Medulla oblongata (tissue), 1 donor: ENCODE results near the gene MLN.

ENCODE experiments used
- DNase-seq: peaks from one replicate; pipeline ENCODE4 v3.0.0-alpha.2; 2015; ENCODE audit errors: extremely low spot score

Gene MLN, protein sequence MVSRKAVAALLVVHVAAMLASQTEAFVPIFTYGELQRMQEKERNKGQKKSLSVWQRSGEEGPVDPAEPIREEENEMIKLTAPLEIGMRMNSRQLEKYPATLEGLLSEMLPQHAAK

GRCh38 chr6:33803571-33804053 lies at the start of gene MLN:
TSS of gene MLN (minus strand) at chr6:33804003. CDS start at chr6:33801163, 2,840 bp downstream.
- DNase-seq, result no peak

GRCh38 chr6:33853026-33853425 lies 49.2 kb upstream of the MLN start:
- DNase-seq, result no peak

- DNase-seq, result no peak
These were observed 48.2 kb upstream of the MLN start for GRCh38 chr6:33851959-33852358.

DNA sequence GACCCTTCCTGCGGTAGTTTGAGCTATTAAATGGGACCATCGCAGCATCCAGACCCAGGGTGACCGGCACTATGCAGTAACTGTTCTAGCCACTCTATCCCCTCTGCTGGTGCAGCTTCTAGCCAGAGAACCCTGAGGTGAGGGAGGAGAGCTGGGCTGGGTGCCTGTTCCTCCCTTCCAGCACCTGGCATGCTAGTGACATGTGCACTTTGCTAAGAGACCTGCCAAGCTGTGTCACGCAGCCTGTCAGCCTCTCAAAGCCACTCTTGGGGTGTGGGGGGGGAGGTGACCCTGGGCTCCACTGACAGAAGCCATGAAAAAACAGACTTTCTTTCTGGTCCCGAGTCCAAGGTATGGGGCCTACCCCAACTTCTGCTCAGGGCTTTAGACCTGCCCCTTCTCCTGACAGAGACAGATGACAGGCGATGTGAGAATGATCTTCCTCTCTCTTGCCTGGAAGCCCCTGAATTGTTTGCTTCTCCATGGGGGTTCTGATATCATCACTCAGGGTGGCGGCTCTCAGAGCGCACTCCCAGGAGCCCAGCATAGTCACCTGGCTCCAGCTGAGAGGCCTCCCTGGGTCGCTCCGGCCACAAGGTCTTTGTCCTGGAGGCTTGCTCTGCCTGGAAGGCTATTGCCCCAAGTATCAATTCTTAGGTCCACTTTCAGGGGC lies 47.2 kb upstream of the MLN start:
- DNase-seq, result no peak

DNA sequence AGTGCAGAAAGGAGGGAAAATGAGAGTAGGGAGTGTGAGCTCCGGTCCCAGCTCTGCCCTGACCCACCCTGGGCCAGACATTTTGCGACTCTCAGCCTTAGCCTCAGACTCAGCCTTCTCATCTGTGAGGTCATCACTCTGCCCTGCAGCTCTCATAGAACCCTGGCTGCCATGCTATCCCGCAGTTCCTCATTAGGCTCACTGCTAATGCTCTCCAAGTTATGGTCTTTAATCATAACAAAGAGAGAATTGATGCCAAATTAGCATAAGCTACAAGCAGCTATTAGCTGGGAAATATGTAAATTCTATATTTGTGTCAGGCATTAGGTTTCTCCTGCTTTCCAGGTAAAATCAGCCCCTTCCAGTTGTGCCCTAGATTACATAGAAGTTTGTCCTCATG lies 46.5 kb upstream of the MLN start:
- DNase-seq, result no peak

DNA sequence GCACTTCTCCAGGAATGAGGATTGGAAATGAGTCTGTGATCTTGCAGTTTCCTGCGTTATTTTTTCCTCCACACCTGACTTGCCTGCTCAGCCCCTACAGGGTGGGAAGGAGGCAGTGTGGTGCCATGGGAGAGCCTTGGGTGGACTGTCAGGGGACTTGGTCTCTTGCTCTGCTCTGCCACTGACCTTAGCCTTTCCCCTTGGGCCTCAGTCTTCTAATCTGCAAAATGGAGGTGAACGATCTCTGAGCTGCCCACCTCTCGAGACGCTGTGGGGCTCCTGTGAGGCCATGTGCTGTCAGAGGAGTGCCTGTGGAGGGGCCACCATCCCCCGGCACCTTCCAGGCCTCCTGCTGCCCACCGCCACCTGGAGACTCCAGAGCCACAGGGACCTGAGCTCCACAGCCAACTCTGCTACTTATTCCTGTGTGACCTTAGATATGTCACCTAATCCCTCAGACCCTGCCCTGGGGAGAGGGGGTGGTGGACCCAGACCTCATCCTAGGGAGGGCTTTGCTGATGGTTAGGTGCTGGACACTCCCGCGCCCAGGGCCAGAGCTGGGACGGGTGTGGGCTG lies 45.8 kb upstream of the MLN start:
- DNase-seq, result no peak

GRCh38 chr6:33848484-33848883 lies 44.7 kb upstream of the MLN start:
- DNase-seq, result no peak

GRCh38 chr6:33847867-33848266 lies 44.1 kb upstream of the MLN start:
- DNase-seq, result no peak

DNA sequence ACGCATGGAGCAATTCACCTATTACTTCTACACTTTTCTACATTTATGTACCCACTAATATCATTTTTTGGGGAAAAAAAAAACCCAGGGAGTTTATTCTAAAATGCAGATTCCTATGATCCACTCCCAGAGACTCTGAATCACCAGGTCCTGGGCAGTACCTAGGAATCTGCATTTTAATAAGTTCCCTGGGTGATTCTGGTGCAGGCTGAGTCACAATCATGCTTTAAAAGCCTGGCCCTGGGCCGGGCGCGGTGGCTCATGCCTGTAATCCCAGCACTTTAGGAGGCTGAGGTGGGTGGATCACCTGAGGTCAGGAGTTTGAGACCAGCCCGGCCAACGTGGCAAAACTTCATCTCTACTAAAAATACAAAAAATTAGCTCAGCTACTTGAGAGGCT lies 43.3 kb upstream of the MLN start:
- no peak for DNase-seq

- no peak for DNase-seq
These were observed 42.4 kb upstream of the MLN start for GRCh38 chr6:33846226-33846625.

DNA sequence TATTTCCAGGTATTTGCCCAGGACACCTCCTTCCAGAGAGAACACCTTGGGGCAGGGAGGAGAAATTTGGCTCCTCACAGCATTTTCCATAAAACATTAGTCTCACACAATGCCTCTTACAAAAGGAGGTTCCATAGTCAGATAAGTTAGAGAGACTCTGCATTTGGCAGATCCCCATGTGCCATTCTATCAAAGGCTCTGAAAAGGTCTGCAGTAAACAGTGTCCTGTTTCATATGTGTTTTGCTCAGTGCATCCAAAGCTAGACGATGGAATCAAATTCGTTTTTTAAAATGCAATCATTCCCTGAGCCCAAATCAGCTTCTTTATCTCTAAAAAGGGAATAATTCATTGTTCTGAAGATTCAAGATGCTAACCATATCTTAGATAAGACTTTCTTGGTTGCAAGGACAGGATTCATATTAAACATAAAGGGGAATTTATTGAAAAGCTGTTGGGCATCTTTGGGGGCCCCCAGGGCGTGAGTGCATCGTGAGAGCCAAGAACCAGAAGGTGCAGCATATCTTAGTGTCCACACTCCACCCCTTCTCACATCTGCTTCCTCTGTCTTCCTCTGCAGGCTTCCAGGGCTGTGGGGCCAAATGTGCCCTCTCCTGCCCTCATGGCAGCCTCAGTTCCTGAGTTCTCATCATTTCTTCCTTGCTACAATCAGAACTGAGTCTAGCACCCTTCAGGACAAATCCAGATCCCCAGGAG lies 41.4 kb upstream of the MLN start:
- no peak for DNase-seq

- no peak for DNase-seq
These were observed 39.6 kb upstream of the MLN start for GRCh38 chr6:33843131-33844121.

- DNase-seq, result no peak
These were observed 38.1 kb upstream of the MLN start for GRCh38 chr6:33841868-33842267.

DNA sequence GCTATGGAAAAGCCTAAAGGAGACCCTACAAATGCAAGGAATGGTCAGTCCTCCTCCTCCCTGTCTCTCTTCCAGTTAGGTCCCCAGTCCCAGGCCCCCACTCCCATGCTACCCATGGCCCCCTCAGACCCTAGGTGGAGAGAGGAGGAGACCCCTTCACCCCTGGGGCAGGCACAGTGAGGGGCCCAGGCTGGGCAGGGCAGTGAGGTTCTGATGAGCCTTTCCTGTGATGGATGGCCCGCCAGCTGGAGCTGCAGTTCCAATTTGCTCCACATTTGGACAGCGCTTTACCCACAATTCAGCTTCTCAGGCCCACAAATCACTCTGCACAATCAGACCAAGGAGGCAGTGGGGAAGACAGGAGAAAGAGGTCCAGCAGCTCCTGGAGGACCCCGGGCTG lies 37.3 kb upstream of the MLN start:
- no peak for DNase-seq

- peak; percentile 48 for DNase-seq
These were observed 36.5 kb upstream of the MLN start for GRCh38 chr6:33840048-33840926.

DNA sequence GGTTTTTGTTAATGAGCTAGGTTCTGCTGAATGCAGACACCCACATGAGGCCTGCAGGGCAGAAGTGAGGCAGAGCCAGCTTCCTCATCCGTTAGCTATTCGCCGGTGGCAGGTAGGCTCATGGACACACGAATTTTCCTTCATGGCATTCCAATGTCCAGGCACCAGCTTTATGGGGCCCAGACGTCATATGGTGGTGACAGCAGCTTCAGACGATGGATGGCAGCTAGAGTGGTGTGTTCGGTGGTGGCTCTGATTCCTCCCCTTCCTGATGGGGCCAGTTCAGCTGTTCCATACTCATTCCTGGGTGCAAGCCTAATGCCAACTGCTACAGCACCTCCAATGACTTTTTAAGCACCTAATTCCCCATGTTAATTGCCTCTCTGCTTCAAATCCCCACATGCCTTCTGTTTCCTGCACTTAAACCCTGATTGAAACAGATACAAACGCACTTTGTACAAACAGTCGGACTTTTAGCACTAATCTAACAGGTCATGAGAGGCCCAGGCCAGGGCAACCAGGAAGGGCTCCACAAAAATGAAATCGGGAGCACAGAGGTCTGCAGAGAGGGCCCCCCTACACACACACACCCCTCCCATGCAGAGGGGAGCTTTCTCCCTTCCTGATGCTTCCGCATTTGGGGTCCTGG lies 35.7 kb upstream of the MLN start:
- DNase-seq, result no peak

DNA sequence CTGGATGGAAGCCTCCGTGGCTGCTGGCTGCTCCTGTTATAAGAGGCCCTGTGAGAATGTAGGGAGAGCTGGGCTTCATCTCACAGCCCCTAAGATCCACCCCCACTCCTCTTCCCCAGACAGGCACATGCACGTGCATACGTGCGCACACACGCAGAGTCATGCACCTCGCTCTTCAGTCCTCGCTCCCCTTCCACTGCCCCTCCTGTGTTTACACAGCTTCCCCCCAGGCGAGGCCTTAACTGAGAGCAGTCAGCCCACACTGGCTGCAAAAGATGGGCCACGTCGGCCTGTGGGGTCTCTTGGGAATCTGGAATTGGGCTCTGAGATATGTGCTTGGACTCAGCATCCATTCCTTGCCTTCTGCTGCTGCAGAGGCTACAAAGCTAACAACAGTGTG lies 35.2 kb upstream of the MLN start:
- DNase-seq, result no peak

GRCh38 chr6:33837971-33838665 lies 34.3 kb upstream of the MLN start:
- DNase-seq, result no peak

DNA sequence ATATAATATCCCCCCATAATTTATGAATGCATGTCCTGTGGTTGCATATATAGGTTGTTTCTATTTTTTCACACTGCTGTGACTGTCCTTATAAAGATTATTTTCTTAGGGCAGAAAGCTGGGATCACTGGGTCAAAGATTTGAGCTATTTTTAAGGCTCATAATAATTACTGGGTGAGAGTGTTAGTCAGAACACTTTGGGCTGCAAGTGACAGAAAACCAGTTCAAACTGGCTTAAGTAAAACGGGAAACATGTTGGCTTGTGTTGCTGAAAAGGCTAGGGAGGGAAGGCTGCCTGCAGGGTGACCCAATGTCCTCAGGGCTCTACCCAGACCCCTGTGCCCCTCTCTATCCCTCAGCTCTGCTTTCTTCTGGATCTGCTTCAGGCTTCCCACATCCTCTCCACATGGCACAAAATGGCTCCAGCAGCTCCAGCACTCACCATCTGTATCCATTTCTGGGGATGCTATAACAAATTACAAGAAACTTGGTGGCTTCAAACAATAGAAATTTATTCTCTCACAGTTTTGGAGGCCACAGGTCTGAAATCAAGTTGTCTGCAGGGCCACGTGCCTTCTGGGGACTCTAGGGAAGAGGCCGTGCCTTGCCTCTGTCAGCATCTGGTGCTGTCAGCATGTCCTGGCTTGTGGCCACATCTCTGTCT lies 33.1 kb upstream of the MLN start:
- DNase-seq, result no peak
